ENCODE results near the gene ITPKC. TPM values are rescaled to one million over a fixed set of nuclear protein-coding genes. Genes with fewer than 3 reads are reported as not detected.

ITPKC gene
- total RNA-seq (2013) = 5.9 TPM
- polyA plus RNA-seq (1 to 10 TPM; 2.7 to 5.7 (median 2.9) TPM), polyA minus RNA-seq (4.4 and 7.4 TPM in 2 replicates), total RNA-seq (16.7 to 66.3 (median 24.4) reads per million in 11 experiments)

DNA sequence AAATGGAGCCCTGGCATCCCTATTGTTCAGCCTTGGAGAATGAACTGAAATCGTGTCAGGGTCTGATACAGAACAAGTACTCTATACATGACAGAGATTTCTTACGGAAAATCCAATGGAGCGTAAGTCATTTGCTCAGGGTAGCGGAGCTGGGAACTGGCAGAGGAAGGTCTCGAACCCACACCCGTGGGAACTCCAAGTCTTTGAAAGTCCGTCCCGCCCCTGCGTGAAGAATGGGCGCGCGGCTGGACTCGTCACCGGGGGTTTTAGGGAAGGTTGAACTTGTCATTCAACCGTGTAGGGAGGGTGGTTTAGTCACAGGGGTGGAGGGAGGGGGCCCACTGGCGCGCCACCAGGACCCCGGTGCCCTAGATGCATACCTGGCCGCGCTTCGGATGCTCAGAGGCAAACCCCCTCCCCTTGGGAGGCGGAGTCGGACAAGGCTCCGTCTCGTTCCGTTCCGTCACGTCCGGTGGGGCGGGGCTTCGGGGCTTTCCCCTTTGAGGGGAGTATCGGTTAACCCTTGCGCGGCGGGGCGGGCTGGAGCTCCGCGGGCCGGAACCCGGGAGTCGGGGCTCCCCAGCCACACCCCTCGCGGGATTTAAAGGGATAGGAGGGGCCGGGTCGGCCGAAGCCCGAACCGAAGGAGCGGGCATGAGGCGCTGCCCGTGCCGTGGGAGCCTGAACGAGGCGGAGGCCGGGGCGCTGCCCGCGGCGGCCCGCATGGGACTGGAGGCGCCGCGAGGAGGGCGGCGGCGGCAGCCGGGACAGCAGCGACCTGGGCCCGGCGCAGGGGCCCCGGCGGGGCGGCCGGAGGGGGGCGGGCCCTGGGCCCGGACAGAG lies at the start of gene ITPKC, which contains the start of gene COQ8B:
TSS of gene ITPKC (plus strand) at position 631 of the 843 bp plus-strand sequence. CDS start at position 655, 24 bp downstream.
TSS of gene COQ8B (minus strand) at position 405 of the 843 bp plus-strand sequence. CDS start 2,254 bp downstream, outside the sequence.
- under 1% methylated on average over 62 of the region's 76 CpGs for whole genome bisulfite sequencing (ENCODE audit: insufficient coverage)
- H3K79me2 ChIP-seq (ENCODE audit: insufficient read depth, low read length) = peaks cover 39% of the 10 kb centered on the region

More for the DNA sequence above, at the start of gene ITPKC, which contains the start of gene COQ8B:
- H3K36me3 ChIP-seq (replicated peaks in 1 of 2; ENCODE audit: control insufficient read depth in 1 of 2, insufficient read depth in 2 of 2, low read length in 2 of 2) = peaks cover 0 to 7% of the 10 kb centered on the region in 2 donors
- intact Hi-C loops (cut with micrococcal nuclease) = loop anchor here in 1 of 2 donors (1.0 to 2.0 kb wide), 3 partner anchors 25 to 82 kb away; no protein-coding TSS in a partner anchor
- H3K9ac ChIP-seq (ENCODE audit: insufficient read depth, low read length, poor library complexity, severe bottlenecking) = peak within 1 kb of the TSS; percentile 88
- H3K27me3 ChIP-seq (ENCODE audit: control insufficient read depth in 2 of 2, insufficient read depth in 2 of 2, low read length in 2 of 2) = no peaks in the 10 kb centered on the region
- peak within 1 kb of the TSS; percentile 72 to 96 for H3K27ac ChIP-seq (ENCODE audit: low read depth in 1 of 2, low read length in 2 of 2)
- no peaks in the 10 kb centered on the region for H3K9me3 ChIP-seq (replicated peaks in 1 of 2; ENCODE audit: control insufficient read depth in 1 of 2, insufficient read depth in 1 of 2, low read length in 2 of 2)
- peak within 1 kb of the TSS; percentile 96 for H2AFZ ChIP-seq (ENCODE audit: insufficient read depth, low read depth, low read length, poor library complexity, severe bottlenecking)
- H3K27ac Mint-ChIP-seq = peak within 1 kb of the TSS; percentile 92 to 98 (median 95)
- H3K4me3 Mint-ChIP-seq = peak within 1 kb of the TSS; percentile 84 to 94
- H3K4me2 ChIP-seq (replicated peaks; ENCODE audit: extremely low read depth, low read length, poor library complexity, severe bottlenecking) = peak within 1 kb of the TSS; percentile 87
- H3K4me1 ChIP-seq (ENCODE audit: control insufficient read depth in 1 of 2, insufficient read depth in 2 of 2, low read length in 2 of 2) = peaks cover 60 to 69% of the 10 kb centered on the region in 2 donors
- no peaks in the 10 kb centered on the region for H4K20me1 ChIP-seq (ENCODE audit: insufficient read depth, low read length)
- H3K27me3 Mint-ChIP-seq (ENCODE audit: low read depth in 3 of 3) = peaks cover 0 to 6% (median 5%) of the 10 kb centered on the region in 3 donors
- peak; percentile 91 to 97 (median 93) for DNase-seq
- peaks cover 75% of the 10 kb centered on the region for H3K4me1 Mint-ChIP-seq
- peaks cover 13 to 21% of the 10 kb centered on the region in 2 donors for H3K36me3 Mint-ChIP-seq
- peaks cover 0 to 3% (median 0%) of the 10 kb centered on the region in 7 donors for H3K9me3 Mint-ChIP-seq
- TF ChIP-seq CTCF (IDR thresholded peaks at IDR 0.05) = no peak
- H3K4me3 ChIP-seq (replicated peaks in 1 of 3; ENCODE audit: low read depth in 2 of 3, low read length in 3 of 3) = peak within 1 kb of the TSS; percentile 57 to 91 (median 83)
